ENCODE measurements around the gene HAUS3. TPM values are rescaled to one million over a fixed set of nuclear protein-coding genes. Genes with fewer than 3 reads are reported as not detected.

Gene HAUS3
- total and polyA plus RNA-seq, 4 donors = 2.3 to 13.9 (median 5.3) TPM

DNA sequence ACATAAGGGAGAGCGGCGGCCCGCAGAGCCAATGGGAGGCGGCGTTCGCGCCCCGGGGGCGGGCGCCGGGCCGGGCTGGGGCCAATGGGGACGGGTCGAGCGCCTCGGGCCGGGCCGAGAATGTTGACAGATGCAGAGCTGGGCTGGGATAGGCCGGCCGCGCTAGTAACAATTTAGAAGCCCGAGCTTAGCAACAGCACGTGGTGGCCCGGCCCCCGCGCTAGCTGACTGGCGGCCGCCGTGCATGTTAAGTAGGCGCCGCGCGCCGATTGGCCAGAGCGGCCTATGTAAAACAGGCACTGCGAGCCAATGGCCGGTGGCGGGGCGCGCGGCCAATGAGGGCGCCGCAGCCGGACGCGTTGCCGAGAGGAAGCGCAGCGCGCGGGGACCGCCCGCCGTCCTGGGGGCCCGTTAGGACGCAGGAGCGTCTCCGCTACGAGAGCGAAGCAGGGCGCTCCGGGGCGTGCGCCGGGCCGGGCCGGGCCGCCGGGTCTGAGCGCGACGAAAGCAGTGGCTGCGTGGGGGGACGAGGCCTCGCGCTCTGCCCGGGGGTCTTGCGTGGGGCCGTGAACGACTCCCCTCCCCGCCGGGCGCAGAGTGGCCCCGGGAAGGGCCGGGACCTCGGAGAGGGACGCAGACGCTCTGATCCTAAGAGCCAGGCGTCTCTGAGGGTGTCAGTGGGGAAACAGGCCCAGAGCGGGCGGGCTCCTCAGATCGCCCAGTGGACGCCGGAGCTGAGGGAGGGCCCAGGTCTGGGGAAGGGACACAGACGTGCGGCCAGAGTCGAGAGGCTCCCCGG, 20.4 kb upstream of the HAUS3 start:
- Histone ChIP-seq H3K27me3 (ENCODE audit: control insufficient read depth in 4 of 4, insufficient read depth in 4 of 4, low read length in 3 of 4) (no peaks in the 10 kb centered on the region), H3K9me3 (ENCODE audit: control insufficient read depth in 4 of 4, low read length in 3 of 4) (no peaks in the 10 kb centered on the region), H3K4me3 (ENCODE audit: low read depth in 1 of 3, low read length in 3 of 3) (peak overlapping the region; percentile 14 to 89 (median 72)), H3K27ac (ENCODE audit: low read depth in 1 of 2, low read length in 2 of 2) (peak overlapping the region; percentile 81 to 85), H3K36me3 (ENCODE audit: control insufficient read depth in 4 of 4, insufficient read depth in 3 of 4, low read depth in 1 of 4, low read length in 3 of 4) (peaks cover 0 to 2% (median under 1%) of the 10 kb centered on the region in 4 donors), H3K9ac (ENCODE audit: low read depth in 1 of 2, low read length in 2 of 2) (peak overlapping the region in 1 of 2 donors; percentile 43), H3K4me1 (ENCODE audit: control insufficient read depth in 4 of 4, insufficient read depth in 4 of 4, low read length in 3 of 4) (peaks cover 8 to 43% (median 25%) of the 10 kb centered on the region in 4 donors)
- peak; percentile 97 for DNase-seq (ENCODE audit: low spot score)
- no peak for TF ChIP-seq TAF1 (conservative IDR thresholded peaks at IDR 0.05)
- no peak for TF ChIP-seq HNF4G (IDR thresholded peaks at IDR 0.05)
- peak in 1 of 2 donors; percentile 63 for TF ChIP-seq EGR1 (IDR thresholded peaks at IDR 0.05; ENCODE audit: low read depth in 2 of 2)
- peak; percentile 85 for TF ChIP-seq SP1 (IDR thresholded peaks at IDR 0.05)
- peak; percentile 50 for TF ChIP-seq YY1 (IDR thresholded peaks at IDR 0.05)
- under 1% methylated on average over 98 of the region's 98 CpGs for WGBS

DNA sequence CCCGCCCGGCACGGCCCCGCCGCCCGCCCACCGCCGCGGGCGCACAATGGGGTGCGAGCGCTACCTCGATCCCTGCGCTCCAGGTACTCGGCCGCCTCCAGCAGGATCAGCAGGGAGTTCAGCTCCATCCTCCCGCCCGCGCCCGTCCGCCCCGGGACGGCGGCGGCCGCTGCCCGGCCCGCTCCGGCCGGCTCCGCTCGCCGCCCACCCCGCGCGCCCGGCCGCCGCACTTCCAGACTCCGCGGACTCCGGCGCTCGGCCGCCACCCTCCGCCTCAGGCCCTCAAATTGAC, 19.9 kb upstream of the HAUS3 start, which contains the start of gene MXD4:
MXD4 (minus strand) TSS at position 257 of the 292 bp plus-strand sequence; CDS start at position 128, 129 bp downstream.
- TF ChIP-seq JUND (IDR thresholded peaks at IDR 0.05) (no peak), TAF1 (conservative IDR thresholded peaks at IDR 0.05) (no peak), FOXA2 (IDR thresholded peaks at IDR 0.05) (no peak), YY1 (IDR thresholded peaks at IDR 0.05) (no peak), FOXA1 (IDR thresholded peaks at IDR 0.05) (no peak), EGR1 (IDR thresholded peaks at IDR 0.05; ENCODE audit: low read depth in 2 of 2) (no peak), HNF4A (conservative IDR thresholded peaks at IDR 0.05) (no peak), HNF4G (IDR thresholded peaks at IDR 0.05) (no peak), NR2F2 (IDR thresholded peaks at IDR 0.05) (no peak), SP1 (IDR thresholded peaks at IDR 0.05) (no peak), RAD21 (IDR thresholded peaks at IDR 0.05) (no peak), GABPA (IDR thresholded peaks at IDR 0.05 in 1 of 2, conservative IDR thresholded peaks at IDR 0.05 in 1 of 2) (no peak), RXRA (IDR thresholded peaks at IDR 0.05) (no peak)
- TF ChIP-seq, protein P1, sequence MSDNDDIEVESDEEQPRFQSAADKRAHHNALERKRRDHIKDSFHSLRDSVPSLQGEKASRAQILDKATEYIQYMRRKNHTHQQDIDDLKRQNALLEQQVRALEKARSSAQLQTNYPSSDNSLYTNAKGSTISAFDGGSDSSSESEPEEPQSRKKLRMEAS (IDR thresholded peaks at IDR 0.05) = no peak
- TF ChIP-seq, protein P2, sequence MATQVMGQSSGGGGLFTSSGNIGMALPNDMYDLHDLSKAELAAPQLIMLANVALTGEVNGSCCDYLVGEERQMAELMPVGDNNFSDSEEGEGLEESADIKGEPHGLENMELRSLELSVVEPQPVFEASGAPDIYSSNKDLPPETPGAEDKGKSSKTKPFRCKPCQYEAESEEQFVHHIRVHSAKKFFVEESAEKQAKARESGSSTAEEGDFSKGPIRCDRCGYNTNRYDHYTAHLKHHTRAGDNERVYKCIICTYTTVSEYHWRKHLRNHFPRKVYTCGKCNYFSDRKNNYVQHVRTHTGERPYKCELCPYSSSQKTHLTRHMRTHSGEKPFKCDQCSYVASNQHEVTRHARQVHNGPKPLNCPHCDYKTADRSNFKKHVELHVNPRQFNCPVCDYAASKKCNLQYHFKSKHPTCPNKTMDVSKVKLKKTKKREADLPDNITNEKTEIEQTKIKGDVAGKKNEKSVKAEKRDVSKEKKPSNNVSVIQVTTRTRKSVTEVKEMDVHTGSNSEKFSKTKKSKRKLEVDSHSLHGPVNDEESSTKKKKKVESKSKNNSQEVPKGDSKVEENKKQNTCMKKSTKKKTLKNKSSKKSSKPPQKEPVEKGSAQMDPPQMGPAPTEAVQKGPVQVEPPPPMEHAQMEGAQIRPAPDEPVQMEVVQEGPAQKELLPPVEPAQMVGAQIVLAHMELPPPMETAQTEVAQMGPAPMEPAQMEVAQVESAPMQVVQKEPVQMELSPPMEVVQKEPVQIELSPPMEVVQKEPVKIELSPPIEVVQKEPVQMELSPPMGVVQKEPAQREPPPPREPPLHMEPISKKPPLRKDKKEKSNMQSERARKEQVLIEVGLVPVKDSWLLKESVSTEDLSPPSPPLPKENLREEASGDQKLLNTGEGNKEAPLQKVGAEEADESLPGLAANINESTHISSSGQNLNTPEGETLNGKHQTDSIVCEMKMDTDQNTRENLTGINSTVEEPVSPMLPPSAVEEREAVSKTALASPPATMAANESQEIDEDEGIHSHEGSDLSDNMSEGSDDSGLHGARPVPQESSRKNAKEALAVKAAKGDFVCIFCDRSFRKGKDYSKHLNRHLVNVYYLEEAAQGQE (IDR thresholded peaks at IDR 0.05) = no peak
- TF ChIP-seq, protein P3, sequence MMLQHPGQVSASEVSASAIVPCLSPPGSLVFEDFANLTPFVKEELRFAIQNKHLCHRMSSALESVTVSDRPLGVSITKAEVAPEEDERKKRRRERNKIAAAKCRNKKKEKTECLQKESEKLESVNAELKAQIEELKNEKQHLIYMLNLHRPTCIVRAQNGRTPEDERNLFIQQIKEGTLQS (IDR thresholded peaks at IDR 0.05) = no peak
- TF ChIP-seq, protein P4, sequence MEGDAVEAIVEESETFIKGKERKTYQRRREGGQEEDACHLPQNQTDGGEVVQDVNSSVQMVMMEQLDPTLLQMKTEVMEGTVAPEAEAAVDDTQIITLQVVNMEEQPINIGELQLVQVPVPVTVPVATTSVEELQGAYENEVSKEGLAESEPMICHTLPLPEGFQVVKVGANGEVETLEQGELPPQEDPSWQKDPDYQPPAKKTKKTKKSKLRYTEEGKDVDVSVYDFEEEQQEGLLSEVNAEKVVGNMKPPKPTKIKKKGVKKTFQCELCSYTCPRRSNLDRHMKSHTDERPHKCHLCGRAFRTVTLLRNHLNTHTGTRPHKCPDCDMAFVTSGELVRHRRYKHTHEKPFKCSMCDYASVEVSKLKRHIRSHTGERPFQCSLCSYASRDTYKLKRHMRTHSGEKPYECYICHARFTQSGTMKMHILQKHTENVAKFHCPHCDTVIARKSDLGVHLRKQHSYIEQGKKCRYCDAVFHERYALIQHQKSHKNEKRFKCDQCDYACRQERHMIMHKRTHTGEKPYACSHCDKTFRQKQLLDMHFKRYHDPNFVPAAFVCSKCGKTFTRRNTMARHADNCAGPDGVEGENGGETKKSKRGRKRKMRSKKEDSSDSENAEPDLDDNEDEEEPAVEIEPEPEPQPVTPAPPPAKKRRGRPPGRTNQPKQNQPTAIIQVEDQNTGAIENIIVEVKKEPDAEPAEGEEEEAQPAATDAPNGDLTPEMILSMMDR (IDR thresholded peaks at IDR 0.05; ENCODE audit: low read depth, low read length, missing input control) = no peak
- TF ChIP-seq, protein P5, sequence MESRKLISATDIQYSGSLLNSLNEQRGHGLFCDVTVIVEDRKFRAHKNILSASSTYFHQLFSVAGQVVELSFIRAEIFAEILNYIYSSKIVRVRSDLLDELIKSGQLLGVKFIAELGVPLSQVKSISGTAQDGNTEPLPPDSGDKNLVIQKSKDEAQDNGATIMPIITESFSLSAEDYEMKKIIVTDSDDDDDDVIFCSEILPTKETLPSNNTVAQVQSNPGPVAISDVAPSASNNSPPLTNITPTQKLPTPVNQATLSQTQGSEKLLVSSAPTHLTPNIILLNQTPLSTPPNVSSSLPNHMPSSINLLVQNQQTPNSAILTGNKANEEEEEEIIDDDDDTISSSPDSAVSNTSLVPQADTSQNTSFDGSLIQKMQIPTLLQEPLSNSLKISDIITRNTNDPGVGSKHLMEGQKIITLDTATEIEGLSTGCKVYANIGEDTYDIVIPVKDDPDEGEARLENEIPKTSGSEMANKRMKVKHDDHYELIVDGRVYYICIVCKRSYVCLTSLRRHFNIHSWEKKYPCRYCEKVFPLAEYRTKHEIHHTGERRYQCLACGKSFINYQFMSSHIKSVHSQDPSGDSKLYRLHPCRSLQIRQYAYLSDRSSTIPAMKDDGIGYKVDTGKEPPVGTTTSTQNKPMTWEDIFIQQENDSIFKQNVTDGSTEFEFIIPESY (IDR thresholded peaks at IDR 0.05) = no peak
- peak within 1 kb of the TSS; percentile 48 to 49 for H3K9ac ChIP-seq (ENCODE audit: low read depth in 1 of 2, low read length in 2 of 2)
- WGBS = under 1% methylated on average over 46 of the region's 46 CpGs
- H3K4me1 ChIP-seq (ENCODE audit: control insufficient read depth in 4 of 4, insufficient read depth in 4 of 4, low read length in 3 of 4) = peaks cover 8 to 48% (median 27%) of the 10 kb centered on the region in 4 donors
- DNase-seq (ENCODE audit: low spot score) = no peak
- peak within 1 kb of the TSS; percentile 61 to 89 (median 79) for H3K4me3 ChIP-seq (ENCODE audit: low read depth in 1 of 3, low read length in 3 of 3)
- H3K9me3 ChIP-seq (ENCODE audit: control insufficient read depth in 4 of 4, low read length in 3 of 4) = no peaks in the 10 kb centered on the region
- H3K27ac ChIP-seq (ENCODE audit: low read depth in 1 of 2, low read length in 2 of 2) = peak within 1 kb of the TSS; percentile 81 to 85
- H3K27me3 ChIP-seq (ENCODE audit: control insufficient read depth in 4 of 4, insufficient read depth in 4 of 4, low read length in 3 of 4) = no peaks in the 10 kb centered on the region
- H3K36me3 ChIP-seq (ENCODE audit: control insufficient read depth in 4 of 4, insufficient read depth in 3 of 4, low read depth in 1 of 4, low read length in 3 of 4) = peaks cover 0 to 3% (median 1%) of the 10 kb centered on the region in 4 donors

Data from liver (tissue), 9 donors.